Uterus (tissue), 4 donors: ENCODE data around the gene FAM185A. TPM values are rescaled to one million over a fixed set of nuclear protein-coding genes. Genes with fewer than 3 reads are reported as not detected.
"Not testable (repeated sequence)": the region's sequence is repeated elsewhere in the genome, so short reads cannot be mapped to it uniquely, and the experiment has no call there.

Source experiments
- DNase-seq, 2 donors: peaks; one replicate each; pipeline ENCODE4 v3.0.0-alpha.2; 2019 to 2020
- H3K27ac ChIP-seq, 2 donors: fragments of 200-600 bp; sonication (generic); 1 replicate in 1 of 2; 2 replicates in 1 of 2; pipeline ENCODE4 v1.5.1; 2016 to 2018
- H3K27me3 ChIP-seq, 2 donors: fragments of 200-600 bp; sonication (generic); one replicate each; pipeline ENCODE4 v1.5.1; 2018 to 2019; ENCODE audit warnings: control low read depth in 1 of 2
- H3K36me3 ChIP-seq, 2 donors: fragments of 200-600 bp; sonication (generic); one replicate each; pipeline ENCODE4 v1.5.1; 2019; ENCODE audit warnings: control low read depth in 1 of 2
- H3K4me1 ChIP-seq, 2 donors: fragments of 200-600 bp; sonication (generic); one replicate each; pipeline ENCODE4 v1.5.1; 2018 to 2019; ENCODE audit warnings: control low read depth in 1 of 2
- H3K4me3 ChIP-seq, 2 donors: fragments of 200-600 bp; sonication (generic); 1 replicate in 1 of 2; 2 replicates in 1 of 2; pipeline ENCODE4 v1.5.1; 2018 to 2019; ENCODE audit warnings: mild to moderate bottlenecking in 1 of 2
- H3K9me3 ChIP-seq, 2 donors: fragments of 200-600 bp; sonication (generic); one replicate each; pipeline ENCODE4 v1.5.1; 2019; ENCODE audit warnings: control low read depth in 1 of 2
- POLR2A ChIP-seq, 2 donors: fragments of 450-650 bp; IDR thresholded peaks; one replicate each; pipeline ENCODE4 v1.6.1; 2016; ENCODE audit warnings: antibody characterized with exemption in 2 of 2, mild to moderate bottlenecking in 1 of 2, moderate library complexity in 1 of 2
- intact Hi-C: fragments of 100-400 bp; cut with DNase I; formaldehyde crosslinking; loops from one replicate; pipeline ENCODE4 v1.15.1; 2023; ENCODE audit warnings: low total_unique reads
- total RNA-seq, 4 donors: library from RNA; depleted of rRNA in 3 of 4; stranded (reverse); fragments of >200 nt in 3 of 4; gene quantifications; one replicate each; pipeline versions ENCODE4 v1.1.0 to v1.2.4, GENCODE V29; 2014 to 2023
- TF ChIP-seq, protein P1 (sequence below), 4 experiments: fragments of 200-600 bp in 2 of 4; fragments of 450-650 bp in 2 of 4; sonication (generic) in 2 of 4; IDR thresholded peaks; one replicate each; pipeline ENCODE4 v1.5.1; 2016 to 2019; ENCODE audit warnings: antibody characterized with exemption in 4 of 4, mild to moderate bottlenecking in 2 of 4, moderate library complexity in 1 of 4
- donor health status: DM: yes; HTN: yes; CAD: no.

Gene FAM185A
- total RNA-seq: 100 to 1,000 TPM in 1 of 4 donors, 10 to 100 TPM in 2, under 1 TPM in 1; 0.59 to 118 (median 19.4) TPM

DNA sequence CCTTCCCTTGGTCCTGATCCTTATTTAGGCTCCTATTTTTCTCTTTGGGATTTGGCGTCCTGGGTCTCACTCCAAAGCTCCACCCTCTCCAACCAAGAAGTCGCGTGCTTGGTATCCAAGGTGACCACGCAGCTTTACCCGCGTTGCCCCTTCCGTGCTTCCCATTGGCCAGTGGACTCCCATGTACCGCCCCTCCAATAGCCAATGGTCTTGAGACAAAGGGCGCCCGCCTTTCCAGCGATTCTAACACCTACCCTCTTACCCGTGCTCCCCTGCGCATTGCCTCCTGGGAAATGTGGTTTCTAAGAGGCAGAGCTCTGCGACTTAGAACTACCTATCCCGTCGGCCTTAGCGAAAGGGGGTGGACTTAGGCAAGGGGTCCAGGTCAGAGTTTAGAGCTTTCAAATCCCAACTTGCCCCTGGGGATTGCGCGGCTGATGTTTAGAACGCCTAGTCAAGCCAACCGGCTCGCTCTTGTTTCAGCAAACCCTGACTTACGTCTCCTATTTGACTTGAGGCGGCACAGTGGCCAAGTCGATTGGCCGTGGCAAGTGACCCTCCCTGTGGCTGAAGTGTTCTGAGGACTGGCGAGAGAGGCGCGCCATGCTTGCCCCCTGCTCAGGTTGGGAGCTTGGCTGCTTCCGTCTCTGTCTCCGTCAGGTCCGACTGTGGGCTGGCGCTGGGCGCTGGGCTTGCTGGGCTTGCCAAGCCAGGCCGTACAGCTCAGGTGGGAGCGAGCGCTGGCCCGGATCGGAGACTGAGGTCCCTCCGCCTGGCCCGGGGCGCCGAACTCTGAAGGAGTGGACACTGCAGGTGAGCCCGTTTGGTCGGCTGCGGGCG is at the start of gene FAM185A:
TSS of gene FAM185A (plus strand) at position 395 of the 840 bp plus-strand sequence. CDS start at position 604, 209 bp downstream.
- DNase-seq: peak; percentile 97 to 99
- peak within 1 kb of the TSS; percentile 67 to 79 for H3K27ac ChIP-seq
- peak within 1 kb of the TSS; percentile 64 to 68 for H3K4me3 ChIP-seq
- H3K36me3 ChIP-seq, H3K9me3 ChIP-seq, intact Hi-C loops, H3K27me3 ChIP-seq, H3K4me1 ChIP-seq: not testable (repeated sequence)
- TF ChIP-seq POLR2A (IDR thresholded peaks at IDR 0.05): peak in 1 of 2 donors; percentile 29
- TF ChIP-seq, protein P1, sequence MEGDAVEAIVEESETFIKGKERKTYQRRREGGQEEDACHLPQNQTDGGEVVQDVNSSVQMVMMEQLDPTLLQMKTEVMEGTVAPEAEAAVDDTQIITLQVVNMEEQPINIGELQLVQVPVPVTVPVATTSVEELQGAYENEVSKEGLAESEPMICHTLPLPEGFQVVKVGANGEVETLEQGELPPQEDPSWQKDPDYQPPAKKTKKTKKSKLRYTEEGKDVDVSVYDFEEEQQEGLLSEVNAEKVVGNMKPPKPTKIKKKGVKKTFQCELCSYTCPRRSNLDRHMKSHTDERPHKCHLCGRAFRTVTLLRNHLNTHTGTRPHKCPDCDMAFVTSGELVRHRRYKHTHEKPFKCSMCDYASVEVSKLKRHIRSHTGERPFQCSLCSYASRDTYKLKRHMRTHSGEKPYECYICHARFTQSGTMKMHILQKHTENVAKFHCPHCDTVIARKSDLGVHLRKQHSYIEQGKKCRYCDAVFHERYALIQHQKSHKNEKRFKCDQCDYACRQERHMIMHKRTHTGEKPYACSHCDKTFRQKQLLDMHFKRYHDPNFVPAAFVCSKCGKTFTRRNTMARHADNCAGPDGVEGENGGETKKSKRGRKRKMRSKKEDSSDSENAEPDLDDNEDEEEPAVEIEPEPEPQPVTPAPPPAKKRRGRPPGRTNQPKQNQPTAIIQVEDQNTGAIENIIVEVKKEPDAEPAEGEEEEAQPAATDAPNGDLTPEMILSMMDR (IDR thresholded peaks at IDR 0.05): peak in 1 of 4 experiments; percentile 17

DNA sequence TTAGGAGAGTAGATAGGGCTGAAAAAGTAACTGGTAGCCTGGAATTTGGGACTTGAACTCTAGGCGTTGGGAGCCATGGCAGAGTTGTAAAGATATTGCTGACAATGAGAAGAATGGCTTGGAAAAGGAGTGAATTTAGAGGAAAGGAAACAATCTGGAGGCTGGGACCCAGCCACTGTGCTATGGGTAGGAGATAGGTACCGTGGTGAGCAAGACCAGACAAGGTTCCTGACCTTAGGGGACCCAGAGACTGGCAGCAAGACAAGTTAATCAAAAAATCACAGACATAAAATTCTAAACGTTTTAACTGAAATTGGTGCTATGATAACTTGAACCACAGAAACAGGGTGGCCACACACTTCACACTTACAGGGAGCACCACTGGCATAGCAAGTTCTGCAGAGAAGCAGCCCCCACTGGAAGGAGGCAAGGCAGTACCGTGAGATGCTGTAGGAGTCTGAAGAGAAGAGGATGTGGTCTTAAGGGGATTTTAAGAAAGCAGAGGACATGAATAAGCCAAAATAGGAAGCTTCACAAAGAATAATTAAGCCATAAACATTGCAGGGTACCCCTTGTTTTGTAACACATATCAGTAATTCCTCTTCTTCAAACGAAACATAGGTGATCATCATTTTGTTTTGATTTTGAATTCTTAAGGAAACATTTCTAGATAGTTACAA is 35.6 kb upstream of the FAM185A start:
- H3K27me3 ChIP-seq, H3K27ac ChIP-seq, H3K4me1 ChIP-seq, intact Hi-C loops, H3K4me3 ChIP-seq, DNase-seq, H3K9me3 ChIP-seq, H3K36me3 ChIP-seq: not testable (repeated sequence)

GRCh38 chr7:102713691-102714080 is 35.1 kb upstream of the FAM185A start:
- H3K27ac ChIP-seq, intact Hi-C loops, DNase-seq, H3K4me3 ChIP-seq, H3K9me3 ChIP-seq, H3K36me3 ChIP-seq, H3K27me3 ChIP-seq, H3K4me1 ChIP-seq: not testable (repeated sequence)

- intact Hi-C loops, DNase-seq, H3K9me3 ChIP-seq, H3K27me3 ChIP-seq, H3K4me3 ChIP-seq, H3K4me1 ChIP-seq, H3K36me3 ChIP-seq, H3K27ac ChIP-seq: not testable (repeated sequence)
Observed at GRCh38 chr7:102714774-102715522, 33.9 kb upstream of the FAM185A start.

DNA sequence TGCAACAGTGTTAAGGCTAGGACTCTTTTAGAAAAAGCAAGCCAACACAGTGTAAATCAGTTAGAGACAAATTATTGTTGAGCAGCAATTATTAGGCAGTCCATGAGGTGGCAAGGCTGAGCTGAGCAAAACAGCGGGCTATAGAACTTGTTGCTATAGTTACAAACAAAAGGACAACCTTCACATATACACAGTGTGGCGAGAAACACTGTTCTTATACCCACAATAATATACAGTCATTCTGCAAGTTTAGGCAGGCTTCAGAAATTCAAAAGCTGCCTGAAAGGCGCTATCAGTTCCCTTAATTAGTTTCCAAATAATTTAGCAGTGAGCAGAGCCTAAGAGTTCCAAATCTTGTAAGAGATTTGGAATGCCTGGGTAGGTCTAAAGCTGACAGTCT is 33.1 kb upstream of the FAM185A start:
- H3K4me3 ChIP-seq, H3K27ac ChIP-seq, H3K27me3 ChIP-seq, H3K4me1 ChIP-seq, intact Hi-C loops, H3K36me3 ChIP-seq, DNase-seq, H3K9me3 ChIP-seq: not testable (repeated sequence)

DNA sequence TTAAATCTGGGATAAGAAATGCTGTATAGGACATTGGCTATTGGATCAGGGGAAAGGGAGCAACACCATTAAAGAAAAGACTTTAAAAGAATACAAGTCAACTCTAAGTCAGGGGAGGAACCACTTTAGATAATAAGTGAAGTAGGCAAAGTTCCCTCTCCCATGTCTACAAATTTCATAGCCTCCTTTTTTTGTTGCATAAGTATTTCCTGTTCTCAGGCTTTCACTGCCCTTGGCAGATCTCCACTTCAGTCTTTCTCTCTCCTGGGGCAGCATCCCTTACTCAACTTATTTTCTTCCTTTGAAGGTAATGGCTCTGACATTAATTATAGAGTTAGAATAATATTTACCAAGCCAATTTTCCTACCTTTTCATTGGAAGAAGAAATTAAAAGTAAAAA is 30.3 kb upstream of the FAM185A start:
- H3K4me1 ChIP-seq, intact Hi-C loops, H3K27me3 ChIP-seq, H3K36me3 ChIP-seq, DNase-seq, H3K4me3 ChIP-seq, H3K27ac ChIP-seq, H3K9me3 ChIP-seq: not testable (repeated sequence)

DNA sequence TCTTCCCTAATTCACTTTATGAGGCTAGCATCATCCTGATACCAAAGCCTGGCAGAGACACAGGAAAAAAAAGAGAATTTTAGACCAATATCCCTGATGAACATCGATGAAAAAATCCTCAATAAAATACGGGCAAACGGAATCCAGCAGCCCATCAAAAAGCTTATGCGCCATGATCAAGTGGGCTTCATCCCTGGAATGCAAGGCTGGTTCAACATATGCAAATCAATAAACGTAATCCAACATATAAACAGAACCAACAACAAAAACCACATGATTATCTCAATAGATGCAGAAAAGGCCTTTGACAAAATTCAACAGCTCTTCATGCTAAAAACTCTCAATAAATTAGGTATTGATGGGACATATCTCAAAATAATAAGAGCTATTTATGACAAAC is 22.6 kb upstream of the FAM185A start:
- H3K4me3 ChIP-seq, H3K36me3 ChIP-seq, H3K4me1 ChIP-seq, H3K9me3 ChIP-seq, intact Hi-C loops, DNase-seq, H3K27me3 ChIP-seq, H3K27ac ChIP-seq: not testable (repeated sequence)

GRCh38 chr7:102729670-102730069 is 19.1 kb upstream of the FAM185A start:
- H3K27me3 ChIP-seq, H3K4me3 ChIP-seq, DNase-seq, intact Hi-C loops, H3K9me3 ChIP-seq, H3K27ac ChIP-seq, H3K4me1 ChIP-seq, H3K36me3 ChIP-seq: not testable (repeated sequence)

- H3K4me3 ChIP-seq, H3K36me3 ChIP-seq, H3K9me3 ChIP-seq, intact Hi-C loops, H3K4me1 ChIP-seq, H3K27me3 ChIP-seq, DNase-seq, H3K27ac ChIP-seq: not testable (repeated sequence)
Observed at GRCh38 chr7:102730431-102730830, 18.4 kb upstream of the FAM185A start.

- intact Hi-C loops, H3K4me3 ChIP-seq, H3K27me3 ChIP-seq, H3K9me3 ChIP-seq, DNase-seq, H3K27ac ChIP-seq, H3K4me1 ChIP-seq, H3K36me3 ChIP-seq: not testable (repeated sequence)
Observed at GRCh38 chr7:102742002-102742771, 6.6 kb upstream of the FAM185A start.

GRCh38 chr7:102743861-102744260 is 4.9 kb upstream of the FAM185A start:
- DNase-seq, H3K36me3 ChIP-seq, H3K27me3 ChIP-seq, intact Hi-C loops, H3K27ac ChIP-seq, H3K9me3 ChIP-seq, H3K4me3 ChIP-seq, H3K4me1 ChIP-seq: not testable (repeated sequence)
